ENCODE measurements around the gene PPP5C.
"Not testable (repeated sequence)": the region's sequence is repeated elsewhere in the genome, so short reads cannot be mapped to it uniquely, and the experiment has no call there.

Gene PPP5C

GRCh38 chr19:46415804-46416709, 69.2 kb downstream of the PPP5C start:
- peak overlapping the region in 1 of 2 donors; percentile 29 for H3K4me3 Mint-ChIP-seq

GRCh38 chr19:46420056-46420455, 73.2 kb downstream of the PPP5C start:
- Mint-ChIP-seq H3K27ac (no peak overlapping the region), H3K4me3 (no peak overlapping the region), H3K9me3 (no peaks in the 10 kb centered on the region), H3K27me3 (peaks cover 88% of the 10 kb centered on the region), H3K4me1 (peaks cover 13% of the 10 kb centered on the region)
- no peak for DNase-seq
- ATAC-seq = no peak

More at GRCh38 chr19:46415804-46416709, 69.2 kb downstream of the PPP5C start:
- not testable (repeated sequence) for H3K9me3 Mint-ChIP-seq, H3K27ac Mint-ChIP-seq
- peak in 1 of 2 donors; percentile 47 for DNase-seq
- peaks cover 94% of the 10 kb centered on the region for H3K27me3 Mint-ChIP-seq
- H3K4me1 Mint-ChIP-seq = peaks cover 30% of the 10 kb centered on the region
- ATAC-seq = peak; percentile 71

- Mint-ChIP-seq H3K27me3 (peaks cover 89% of the 10 kb centered on the region), H3K27ac (no peak overlapping the region), H3K4me3 (no peak overlapping the region), H3K4me1 (peaks cover 15% of the 10 kb centered on the region), H3K9me3 (no peaks in the 10 kb centered on the region)
- DNase-seq = no peak
- ATAC-seq = no peak
These were observed 75.5 kb downstream of the PPP5C start for GRCh38 chr19:46422344-46422743.

- no peaks in the 10 kb centered on the region for H3K9me3 Mint-ChIP-seq
- H3K4me1 Mint-ChIP-seq = peaks cover 24% of the 10 kb centered on the region
- no peak overlapping the region for H3K4me3 Mint-ChIP-seq
- ATAC-seq = no peak
- no peak for DNase-seq
- H3K27ac Mint-ChIP-seq = no peak overlapping the region
- peaks cover 95% of the 10 kb centered on the region for H3K27me3 Mint-ChIP-seq
These were observed 76.3 kb downstream of the PPP5C start for GRCh38 chr19:46423188-46423587.

- H3K4me3 Mint-ChIP-seq = peak overlapping the region; percentile 79 to 83
These were observed 79.2 kb downstream of the PPP5C start for GRCh38 chr19:46426035-46426505.

GRCh38 chr19:46426506-46427162, 79.7 kb downstream of the PPP5C start:
- H3K27me3 Mint-ChIP-seq = peaks cover 96% of the 10 kb centered on the region
- ATAC-seq (peak; percentile 94), DNase-seq (peak; percentile 42 to 63)
- H3K27ac Mint-ChIP-seq = no peak overlapping the region
- peaks cover 35% of the 10 kb centered on the region for H3K4me1 Mint-ChIP-seq
- H3K9me3 Mint-ChIP-seq = no peaks in the 10 kb centered on the region
- peak overlapping the region; percentile 79 to 83 for H3K4me3 Mint-ChIP-seq

More at GRCh38 chr19:46426035-46426505, 79.2 kb downstream of the PPP5C start:
- no peak for ATAC-seq
- Mint-ChIP-seq H3K9me3 (no peaks in the 10 kb centered on the region), H3K4me1 (peaks cover 35% of the 10 kb centered on the region), H3K27ac (no peak overlapping the region), H3K27me3 (peaks cover 95% of the 10 kb centered on the region)
- no peak for DNase-seq

- peaks cover 99% of the 10 kb centered on the region for H3K27me3 Mint-ChIP-seq
- DNase-seq (no peak), ATAC-seq (no peak)
- H3K4me3 Mint-ChIP-seq = peak overlapping the region; percentile 79 to 83
- H3K4me1 Mint-ChIP-seq = peaks cover 35% of the 10 kb centered on the region
- H3K27ac Mint-ChIP-seq = no peak overlapping the region
- H3K9me3 Mint-ChIP-seq = no peaks in the 10 kb centered on the region
These were observed 80.7 kb downstream of the PPP5C start for GRCh38 chr19:46427518-46428045.

GRCh38 chr19:46428239-46429135, 81.6 kb downstream of the PPP5C start, which contains the start of gene PNMA8C:
TSS of gene PNMA8C (minus strand) at chr19:46428936. CDS start at chr19:46428359, 577 bp downstream.
- Mint-ChIP-seq H3K4me3 (peak within 1 kb of the TSS; percentile 72 to 80), H3K4me1 (peaks cover 35% of the 10 kb centered on the region), H3K27me3 (peaks cover 92% of the 10 kb centered on the region), H3K9me3 (no peaks in the 10 kb centered on the region), H3K27ac (peak within 1 kb of the TSS; percentile 30 to 69)
- peak; percentile 64 for ATAC-seq
- peak; percentile 48 to 70 for DNase-seq

- Mint-ChIP-seq H3K4me3 (no peak overlapping the region), H3K4me1 (peaks cover 35% of the 10 kb centered on the region), H3K27ac (no peak overlapping the region), H3K27me3 (peaks cover 93% of the 10 kb centered on the region), H3K9me3 (no peaks in the 10 kb centered on the region)
- ATAC-seq (no peak), DNase-seq (no peak)
These were observed 83.1 kb downstream of the PPP5C start for GRCh38 chr19:46429999-46430398.

- Mint-ChIP-seq H3K27ac (no peak overlapping the region), H3K27me3 (peaks cover 79% of the 10 kb centered on the region), H3K4me1 (peaks cover 25% of the 10 kb centered on the region), H3K9me3 (no peaks in the 10 kb centered on the region), H3K4me3 (no peak overlapping the region)
- no peak for ATAC-seq
- DNase-seq = no peak
These were observed 84.9 kb downstream of the PPP5C start for GRCh38 chr19:46431824-46432223.

- peaks cover 75% of the 10 kb centered on the region for H3K27me3 Mint-ChIP-seq
- not testable (repeated sequence) for H3K4me1 Mint-ChIP-seq, ATAC-seq, H3K27ac Mint-ChIP-seq, H3K9me3 Mint-ChIP-seq, DNase-seq, H3K4me3 Mint-ChIP-seq
These were observed 86.6 kb downstream of the PPP5C start for GRCh38 chr19:46433470-46433869.

GRCh38 chr19:46435009-46435408, 88.1 kb downstream of the PPP5C start:
- DNase-seq (no peak), ATAC-seq (no peak)
- no peaks in the 10 kb centered on the region for H3K4me1 Mint-ChIP-seq
- H3K4me3 Mint-ChIP-seq = no peak overlapping the region
- H3K9me3 Mint-ChIP-seq = no peaks in the 10 kb centered on the region
- H3K27me3 Mint-ChIP-seq = peaks cover 59% of the 10 kb centered on the region
- no peak overlapping the region for H3K27ac Mint-ChIP-seq

- peaks cover 53% of the 10 kb centered on the region for H3K27me3 Mint-ChIP-seq
- not testable (repeated sequence) for H3K4me3 Mint-ChIP-seq, H3K9me3 Mint-ChIP-seq, H3K4me1 Mint-ChIP-seq, ATAC-seq, DNase-seq, H3K27ac Mint-ChIP-seq
These were observed 88.8 kb downstream of the PPP5C start for GRCh38 chr19:46435689-46436088.

All from stimulated activated naive CD8-positive, alpha-beta T cell treated with anti-CD3 and anti-CD28 coated beads, Interleukin-15, amount 100 ng/mL, for 72 hours (primary cell).